GM18909 (cell line): Measurements from ENCODE around the gene WDR77.

ENCODE experiments used
- ATAC-seq: cut with Tn5 transposase; IDR thresholded peaks from one replicate; pipeline ENCODE4 v1.9.1; 2021; ENCODE audit warnings: mild to moderate bottlenecking; ENCODE audit not compliant: unreplicated experiment, poor library complexity

The WDR77 gene

GRCh38 chr1:111448918-111449702, at the start of gene WDR77, which contains the start of gene ATP5PB:
Gene WDR77, minus strand, starts transcription at chr1:111449256. Its CDS starts 87 bp downstream, at chr1:111449169.
Gene ATP5PB, plus strand, starts transcription at chr1:111449464. Its CDS starts 78 bp downstream, at chr1:111449542.
- ATAC-seq: peak; percentile 94

- no peak for ATAC-seq
These were observed 48.5 kb upstream of the WDR77 start for GRCh38 chr1:111497592-111497991.

- ATAC-seq: no peak
These were observed 47.3 kb upstream of the WDR77 start for GRCh38 chr1:111496398-111496797.

- no peak for ATAC-seq
These were observed 42.0 kb upstream of the WDR77 start for GRCh38 chr1:111491070-111491469.

- no peak for ATAC-seq
These were observed 41.2 kb upstream of the WDR77 start for GRCh38 chr1:111490220-111490619.

- ATAC-seq: no peak
These were observed 40.5 kb upstream of the WDR77 start for GRCh38 chr1:111489604-111490003.

- no peak for ATAC-seq
These were observed 39.6 kb upstream of the WDR77 start for GRCh38 chr1:111488669-111489068.

- no peak for ATAC-seq
These were observed 38.1 kb upstream of the WDR77 start for GRCh38 chr1:111487133-111487532.

- ATAC-seq: no peak
These were observed 37.4 kb upstream of the WDR77 start for GRCh38 chr1:111486431-111486830.

- no peak for ATAC-seq
These were observed 35.5 kb upstream of the WDR77 start for GRCh38 chr1:111484391-111485026.

GRCh38 chr1:111483876-111484275, 34.8 kb upstream of the WDR77 start:
- no peak for ATAC-seq

GRCh38 chr1:111483166-111483565, 34.1 kb upstream of the WDR77 start:
- no peak for ATAC-seq

- ATAC-seq: peak; percentile 59
These were observed 32.5 kb upstream of the WDR77 start for GRCh38 chr1:111481387-111482221.

- ATAC-seq: no peak
These were observed 31.6 kb upstream of the WDR77 start for GRCh38 chr1:111480674-111481073.

- peak; percentile 72 for ATAC-seq
These were observed 27.8 kb upstream of the WDR77 start for GRCh38 chr1:111476761-111477309.

- no peak for ATAC-seq
These were observed 27.2 kb upstream of the WDR77 start for GRCh38 chr1:111476214-111476613.

GRCh38 chr1:111475701-111476100, 26.6 kb upstream of the WDR77 start:
- ATAC-seq: peak; percentile 53

- no peak for ATAC-seq
These were observed 25.5 kb upstream of the WDR77 start for GRCh38 chr1:111474521-111474920.

- no peak for ATAC-seq
These were observed 25.1 kb upstream of the WDR77 start for GRCh38 chr1:111474106-111474505.

- no peak for ATAC-seq
These were observed 22.5 kb upstream of the WDR77 start for GRCh38 chr1:111471538-111471937.

- peak; percentile 59 for ATAC-seq
These were observed 22.0 kb upstream of the WDR77 start for GRCh38 chr1:111471012-111471411.
